GM19043 (cell line): ENCODE data around the gene SKIDA1.
A peak's percentile ranks its signal among the peaks of the same experiment; 100 is the strongest.

Experiments
- ATAC-seq: cut with Tn5 transposase; IDR thresholded peaks from one replicate; pipeline ENCODE4 v1.9.1; 2021; ENCODE audit warnings: low read depth; ENCODE audit not compliant: unreplicated experiment

Gene SKIDA1

GRCh38 chr10:21517134-21518031, 8.1 kb downstream of the SKIDA1 start:
- peak; percentile 51 for ATAC-seq

GRCh38 chr10:21516242-21517131, 9.0 kb downstream of the SKIDA1 start:
- ATAC-seq = peak; percentile 60

GRCh38 chr10:21515361-21516241, 9.9 kb downstream of the SKIDA1 start:
- no peak for ATAC-seq

- ATAC-seq = no peak
These were observed 10.6 kb downstream of the SKIDA1 start for GRCh38 chr10:21514818-21515351.

GRCh38 chr10:21514129-21514817, 11.2 kb downstream of the SKIDA1 start:
- ATAC-seq = no peak

GRCh38 chr10:21513405-21513788, 12.1 kb downstream of the SKIDA1 start:
- no peak for ATAC-seq

GRCh38 chr10:21512573-21513404, 12.7 kb downstream of the SKIDA1 start:
- no peak for ATAC-seq

GRCh38 chr10:21511946-21512572, 13.4 kb downstream of the SKIDA1 start:
- ATAC-seq = no peak

GRCh38 chr10:21511095-21511570, 14.3 kb downstream of the SKIDA1 start:
- no peak for ATAC-seq

GRCh38 chr10:21510241-21511094, 15.0 kb downstream of the SKIDA1 start:
- ATAC-seq = no peak

- no peak for ATAC-seq
These were observed 15.9 kb downstream of the SKIDA1 start for GRCh38 chr10:21509341-21510240.

- ATAC-seq = no peak
These were observed 16.7 kb downstream of the SKIDA1 start for GRCh38 chr10:21508706-21509331.

- ATAC-seq = no peak
These were observed 18.3 kb downstream of the SKIDA1 start for GRCh38 chr10:21507150-21507549.

GRCh38 chr10:21506351-21506750, 19.1 kb downstream of the SKIDA1 start:
- ATAC-seq = no peak

- ATAC-seq = no peak
These were observed 19.7 kb downstream of the SKIDA1 start for GRCh38 chr10:21505711-21506278.
